CD4-positive, alpha-beta T cell treated with Interleukin-2 at 100 ng/mL for 4 hours (primary cell): ENCODE results near the gene ERF.
"Not testable (repeated sequence)": the region's sequence is repeated elsewhere in the genome, so short reads cannot be mapped to it uniquely, and the experiment has no call there.

Experiments
- DNase-seq: peaks from one replicate; pipeline ENCODE4 v3.0.0-alpha.2; 2020; ENCODE audit warnings: low spot score

ERF gene

GRCh38 chr19:42275103-42275502 lies 20.2 kb upstream of the ERF start:
- no peak for DNase-seq

GRCh38 chr19:42274065-42274682 lies 19.2 kb upstream of the ERF start:
- DNase-seq, result no peak

- no peak for DNase-seq
These were observed 18.6 kb upstream of the ERF start for GRCh38 chr19:42273407-42274064.

GRCh38 chr19:42272989-42273406 lies 18.1 kb upstream of the ERF start:
- DNase-seq, result no peak

DNA sequence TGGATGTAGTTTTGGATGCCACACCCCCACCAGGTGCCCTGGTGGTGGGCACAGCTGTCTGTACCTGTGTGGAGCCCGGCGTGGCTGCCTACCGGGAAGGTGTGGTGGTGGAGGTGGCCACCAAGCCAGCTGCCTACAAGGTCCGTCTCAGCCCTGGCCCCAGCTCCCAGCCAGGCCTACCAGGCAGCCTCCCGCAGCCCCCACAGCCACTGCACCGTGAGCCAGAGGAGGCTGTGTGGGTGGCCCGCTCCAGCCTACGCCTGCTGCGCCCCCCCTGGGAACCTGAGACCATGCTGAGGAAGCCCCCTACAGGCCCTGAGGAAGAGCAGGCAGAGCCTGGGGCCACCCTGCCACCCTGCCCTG lies 17.6 kb upstream of the ERF start:
- DNase-seq, result no peak

DNA sequence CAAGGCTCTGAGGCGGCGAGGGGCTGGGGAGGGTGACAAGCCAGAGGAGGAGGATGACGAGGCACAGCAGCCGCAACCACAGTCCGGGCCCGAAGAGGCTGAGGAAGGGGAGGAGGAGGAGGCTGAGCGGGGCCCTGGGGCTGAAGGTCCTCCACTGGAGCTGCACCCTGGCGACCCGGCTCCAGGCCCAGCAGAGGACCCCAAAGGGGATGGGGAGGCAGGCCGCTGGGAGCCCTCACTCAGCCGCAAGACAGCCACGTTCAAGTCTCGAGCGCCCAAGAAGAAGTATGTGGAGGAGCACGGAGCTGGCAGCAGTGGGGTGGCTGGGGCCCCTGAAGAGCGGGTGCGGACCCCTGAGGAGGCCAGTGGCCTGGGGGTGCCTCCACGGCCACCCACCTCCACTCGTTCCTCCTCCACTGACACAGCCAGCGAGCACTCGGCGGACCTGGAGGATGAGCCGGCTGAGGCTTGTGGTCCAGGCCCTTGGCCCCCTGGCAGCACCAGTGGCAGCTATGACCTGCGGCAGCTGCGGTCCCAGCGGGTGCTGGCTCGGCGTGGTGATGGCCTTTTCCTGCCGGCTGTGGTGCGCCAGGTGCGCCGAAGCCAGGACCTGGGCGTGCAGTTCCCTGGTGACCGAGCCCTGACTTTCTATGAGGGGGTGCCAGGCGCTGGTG lies 17.1 kb upstream of the ERF start:
- DNase-seq, result no peak

DNA sequence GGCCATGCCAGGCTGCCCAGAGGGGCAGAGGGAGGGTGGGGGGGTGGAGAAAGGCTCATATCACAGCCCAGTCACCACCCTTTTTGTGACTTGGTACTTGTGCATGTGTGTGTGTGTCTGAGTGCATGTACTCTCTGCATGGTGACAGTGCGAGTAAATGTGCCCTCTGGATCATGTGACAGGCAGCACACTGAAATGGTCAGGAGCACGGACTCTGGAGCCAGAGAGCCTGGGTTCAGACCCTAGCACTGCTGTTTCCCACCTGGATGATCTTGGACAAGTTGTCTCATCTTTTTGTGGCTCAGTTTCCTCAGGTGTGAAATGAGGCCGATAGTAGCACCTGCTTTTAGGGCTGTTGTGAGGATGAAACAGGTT lies 16.1 kb upstream of the ERF start:
- DNase-seq, result no peak

DNA sequence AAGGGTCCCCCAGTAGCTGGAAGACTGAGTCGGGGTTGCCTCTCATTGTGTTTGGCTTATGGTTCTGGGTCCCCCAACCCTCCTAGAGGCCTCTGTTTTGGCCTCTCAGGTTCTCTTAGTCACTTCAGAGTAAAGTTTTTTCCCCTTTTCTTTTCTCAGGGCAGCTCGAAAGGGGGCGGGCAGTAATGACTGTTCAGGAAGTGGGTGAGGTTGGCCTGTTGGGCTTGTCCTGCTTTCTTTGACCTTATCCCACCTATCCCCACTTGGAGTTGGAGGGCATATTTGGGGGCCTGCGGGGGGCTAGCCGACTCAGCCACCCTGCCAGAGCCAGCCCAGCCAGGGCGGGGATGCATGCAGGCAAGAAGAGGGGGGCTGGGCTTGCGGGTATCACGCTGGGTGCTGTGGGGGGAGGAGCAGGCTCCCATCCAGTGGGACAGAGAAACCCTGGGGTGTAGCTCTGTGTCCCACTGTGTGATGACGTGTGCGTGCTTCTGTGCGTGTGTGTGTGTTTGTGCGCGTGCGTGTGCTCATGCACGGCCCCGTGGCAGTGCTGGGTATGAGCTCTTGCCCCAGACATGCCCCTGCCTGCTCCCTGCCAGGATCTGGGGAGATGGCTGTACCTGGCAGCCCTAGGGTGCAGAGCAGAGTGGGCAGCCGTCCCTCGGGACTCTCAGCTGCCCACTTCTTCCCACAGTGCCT lies 15.6 kb upstream of the ERF start:
- DNase-seq, result peak; percentile 70

GRCh38 chr19:42269478-42270345 lies 14.8 kb upstream of the ERF start:
- no peak for DNase-seq

DNA sequence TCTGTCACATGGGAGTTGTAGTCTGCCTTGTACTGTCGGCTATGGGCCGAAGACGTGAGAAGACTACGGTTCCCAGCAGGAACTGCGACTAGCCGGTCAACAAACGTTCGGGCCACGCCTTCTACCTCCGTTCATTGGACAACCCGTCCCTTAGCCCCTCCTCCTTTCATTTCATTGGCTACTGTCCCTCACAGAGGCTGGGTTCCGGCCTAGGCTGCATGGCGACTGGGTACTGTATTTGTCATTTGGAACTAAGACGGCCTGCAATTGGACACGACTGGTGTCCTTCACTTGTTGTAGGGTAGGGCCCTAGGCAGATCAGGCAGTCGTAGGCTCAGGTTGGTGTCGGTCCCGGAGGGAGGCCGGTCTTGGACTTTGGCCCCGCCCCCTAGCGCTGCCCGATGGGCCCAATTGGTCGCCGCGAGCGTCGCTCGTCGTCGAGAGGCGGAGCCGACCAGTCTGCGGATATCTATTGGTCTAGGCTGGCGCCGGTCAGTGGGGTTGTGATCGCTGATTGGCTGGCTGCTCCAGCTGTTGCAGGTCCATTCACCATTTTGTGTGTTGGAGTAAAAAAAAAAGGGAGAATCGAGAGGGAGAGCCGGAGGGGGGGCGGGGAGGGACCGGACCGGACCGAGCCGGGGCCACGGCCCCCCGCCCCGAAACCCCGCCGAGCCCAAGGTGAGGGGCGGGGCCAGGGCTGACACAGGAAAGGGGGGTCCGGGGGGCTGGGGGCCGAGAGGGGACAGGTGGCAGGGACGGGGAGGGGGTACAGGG lies 14.0 kb upstream of the ERF start, which contains the start of gene CIC:
Gene CIC (plus strand): TSS at position 549 of the 774 bp plus-strand sequence. CDS start 2,532 bp downstream, outside the sequence.
- peak; percentile 100 for DNase-seq

GRCh38 chr19:42268142-42268703 lies 13.3 kb upstream of the ERF start:
- DNase-seq, result peak; percentile 100

GRCh38 chr19:42267644-42268141 lies 12.8 kb upstream of the ERF start:
- no peak for DNase-seq

- DNase-seq, result not testable (repeated sequence)
These were observed 12.1 kb upstream of the ERF start for GRCh38 chr19:42266928-42267603.

DNA sequence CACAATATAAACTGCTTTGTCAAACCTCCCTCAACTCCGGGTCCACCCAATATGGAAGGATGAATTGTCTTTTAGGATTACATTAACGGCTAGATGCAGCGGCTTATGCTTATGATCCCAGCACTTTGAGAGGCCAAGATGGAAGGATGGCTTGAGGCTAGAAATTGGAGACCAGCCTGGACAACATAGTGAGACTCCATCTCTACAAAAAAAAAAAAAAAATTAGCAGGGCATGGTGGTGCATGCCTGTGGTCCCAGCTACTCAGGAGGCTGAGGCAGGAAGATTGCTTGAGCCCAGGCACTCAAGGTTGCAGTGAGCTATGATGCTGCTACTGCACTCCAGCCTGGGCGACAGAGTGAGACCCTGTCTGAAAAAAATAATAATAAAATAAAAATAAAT lies 11.2 kb upstream of the ERF start:
- not testable (repeated sequence) for DNase-seq

- no peak for DNase-seq
These were observed 6.8 kb upstream of the ERF start for GRCh38 chr19:42261763-42262162.

GRCh38 chr19:42257842-42258241 lies 2.9 kb upstream of the ERF start:
- DNase-seq, result not testable (repeated sequence)

GRCh38 chr19:42255766-42256745 lies 1.1 kb upstream of the ERF start:
- no peak for DNase-seq

- DNase-seq, result peak; percentile 79
These were observed 659 bp downstream of the ERF start for GRCh38 chr19:42254089-42254849.
